GM12891 (cell line): ENCODE data around the gene FAM177B. TPM values are rescaled to one million over a fixed set of nuclear protein-coding genes. Genes with fewer than 3 reads are reported as not detected.

Experiments
- DNase-seq: peaks from one replicate; pipeline ENCODE4 v3.0.0; 2011; ENCODE audit warnings: low spot score; ENCODE audit not compliant: insufficient read length
- FAIRE-seq: peaks from 2 replicates; lab custom pipeline; 2011; peaks lifted over from hg19 to GRCh38; lab: Jason Lieb, UNC
- PAX5 ChIP-seq: IDR thresholded peaks from 2 replicates; pipeline ENCODE4 v1.6.1; 2011; ENCODE audit warnings: low read length, moderate library complexity, mild to moderate bottlenecking; ENCODE audit not compliant: insufficient read depth, severe bottlenecking
- POLR2A ChIP-seq: IDR thresholded peaks from 2 replicates; pipeline ENCODE4 v1.6.1; 2011; ENCODE audit warnings: low read depth, low read length, control low read depth
- POLR2AphosphoS5 ChIP-seq: IDR thresholded peaks from 2 replicates; pipeline ENCODE4 v1.6.1; 2011; ENCODE audit warnings: low read depth, low read length, control low read depth
- POU2F2 ChIP-seq: IDR thresholded peaks from 2 replicates; pipeline ENCODE4 v1.6.1; 2011; ENCODE audit warnings: low read depth, mild to moderate bottlenecking, control low read depth, low read length, moderate library complexity
- SPI1 ChIP-seq: IDR thresholded peaks from 2 replicates; pipeline ENCODE4 v1.6.1; 2011; ENCODE audit warnings: low read depth, low read length, control low read depth
- TAF1 ChIP-seq: IDR thresholded peaks from 2 replicates; pipeline ENCODE4 v1.6.1; 2011; ENCODE audit warnings: low read depth, low read length, control low read depth
- polyA plus RNA-seq: library from polyadenylated mRNA; unstranded; fragments of >200 nt; gene quantifications from one replicate; pipeline ENCODE4 v1.2.1, GENCODE V29; 2012; ENCODE audit warnings: low read depth, missing spikeins, inconsistent platforms; ENCODE audit not compliant: missing spikeins

The FAM177B gene
- polyA plus RNA-seq: not detected

DNA sequence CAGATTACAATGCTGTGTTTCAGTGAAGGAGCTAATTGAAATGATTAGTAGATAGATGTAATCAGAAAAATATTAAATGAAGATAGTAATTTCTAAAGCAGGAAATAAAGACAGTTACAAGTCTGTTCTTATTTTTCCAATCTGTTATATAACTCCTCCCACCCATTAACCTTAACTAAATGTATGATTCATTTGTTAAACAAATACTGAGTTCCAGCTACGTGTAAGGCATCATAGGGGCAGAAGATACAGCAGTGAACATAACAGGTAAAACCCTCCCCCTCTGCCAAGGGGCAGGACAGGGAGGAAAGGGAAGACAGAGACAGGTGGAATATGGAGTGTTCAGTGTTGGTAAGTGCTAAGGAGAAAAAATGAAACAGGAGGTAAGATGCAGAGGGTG, at the start of gene FAM177B:
Gene FAM177B, plus strand, starts transcription at position 231 of the 400 bp plus-strand sequence. CDS start 9,344 bp downstream, outside the sequence.
- DNase-seq (no peak), FAIRE-seq (no peak)
- no peak for TF ChIP-seq SPI1
- no peak for TF ChIP-seq POLR2A

DNA sequence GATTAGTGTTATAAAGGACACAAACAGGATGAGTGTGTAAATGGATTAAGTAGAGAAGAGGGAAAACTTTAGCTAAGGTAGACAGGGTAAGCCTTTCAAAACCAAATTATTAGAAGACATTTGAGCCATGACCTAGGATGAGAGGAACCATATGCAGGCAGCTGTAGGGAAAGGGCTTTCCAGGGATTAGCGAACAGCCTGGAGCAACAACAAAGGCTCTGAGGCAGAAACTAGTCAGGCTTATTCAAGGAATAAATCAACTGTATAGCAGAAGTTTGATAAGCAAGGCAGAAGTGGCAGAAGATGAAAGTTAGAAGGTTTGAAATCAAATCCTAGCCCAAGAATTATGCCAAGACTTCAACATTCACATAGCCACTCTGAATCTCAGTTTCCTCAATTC, 46.0 kb upstream of the FAM177B start:
- DNase-seq (no peak), FAIRE-seq (no peak)
- TF ChIP-seq POLR2AphosphoS5 (no peak), SPI1 (no peak), POU2F2 (no peak), PAX5 (no peak), TAF1 (no peak), POLR2A (no peak)

DNA sequence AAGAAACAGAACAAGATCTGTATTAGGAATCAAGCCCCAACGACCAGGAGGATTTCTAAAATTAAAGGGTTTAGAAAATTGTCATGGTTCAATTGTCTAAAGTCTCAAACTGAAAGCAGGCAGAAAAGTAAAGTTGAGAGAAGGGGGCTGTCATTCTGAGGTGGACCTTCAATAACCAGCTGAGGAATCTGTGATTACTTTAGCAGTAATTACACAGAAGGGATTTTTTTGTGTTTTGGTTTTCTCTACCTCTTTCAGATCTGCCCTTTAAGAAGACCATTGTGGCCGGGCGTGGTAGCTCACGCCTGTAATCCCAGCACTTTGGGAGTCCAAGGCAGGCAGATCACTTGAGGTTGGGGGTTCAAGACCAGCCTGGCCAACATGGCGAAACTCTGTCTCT, 42.1 kb upstream of the FAM177B start:
- DNase-seq: no peak
- no peak for TF ChIP-seq PAX5
- TF ChIP-seq POU2F2: no peak
- no peak for TF ChIP-seq SPI1
- no peak for TF ChIP-seq TAF1
- no peak for TF ChIP-seq POLR2AphosphoS5
- no peak for TF ChIP-seq POLR2A
- FAIRE-seq: no peak

DNA sequence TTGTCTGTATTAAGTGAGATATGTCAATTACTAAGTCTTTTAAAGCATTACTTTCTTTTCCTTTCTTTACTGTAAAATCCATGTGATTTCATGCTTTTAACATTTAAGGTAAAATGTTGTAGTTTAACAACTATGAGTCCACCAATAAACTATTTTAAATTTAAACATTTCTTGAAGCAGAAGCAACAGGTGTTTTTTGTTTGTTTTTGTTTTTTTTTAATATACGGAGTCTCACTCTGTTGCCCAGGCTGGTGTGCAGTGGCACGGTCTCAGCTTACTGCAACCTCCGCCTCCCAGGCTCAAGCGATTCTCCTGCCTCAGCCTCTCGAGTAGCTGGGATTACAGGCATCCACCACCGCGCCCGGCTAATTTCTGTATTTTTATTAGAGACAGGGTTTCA, 40.3 kb upstream of the FAM177B start:
- no peak for TF ChIP-seq PAX5
- TF ChIP-seq TAF1: no peak
- TF ChIP-seq POU2F2: no peak
- no peak for TF ChIP-seq POLR2A
- no peak for TF ChIP-seq POLR2AphosphoS5
- no peak for TF ChIP-seq SPI1
- FAIRE-seq: no peak
- no peak for DNase-seq

DNA sequence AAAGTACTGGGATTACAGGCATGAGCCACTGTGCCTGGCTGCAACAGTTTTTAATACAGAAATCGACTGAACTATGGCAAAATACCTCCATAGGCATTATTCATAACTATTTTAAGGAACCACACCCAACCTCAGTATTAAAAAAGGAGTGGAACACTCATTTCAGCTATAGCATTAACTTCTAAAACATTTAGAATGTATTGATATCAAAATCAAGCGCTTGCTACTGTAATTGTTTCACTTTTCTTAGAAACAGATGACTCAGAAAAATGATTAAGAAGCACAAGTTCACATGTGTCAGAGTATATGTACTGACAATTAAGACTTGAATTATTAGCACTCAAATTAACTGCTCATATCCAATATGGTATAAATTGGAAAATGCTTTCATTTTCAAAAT, 39.8 kb upstream of the FAM177B start:
- no peak for DNase-seq
- no peak for FAIRE-seq
- TF ChIP-seq TAF1: no peak
- no peak for TF ChIP-seq PAX5
- no peak for TF ChIP-seq POLR2A
- TF ChIP-seq POLR2AphosphoS5: no peak
- no peak for TF ChIP-seq POU2F2
- no peak for TF ChIP-seq SPI1

DNA sequence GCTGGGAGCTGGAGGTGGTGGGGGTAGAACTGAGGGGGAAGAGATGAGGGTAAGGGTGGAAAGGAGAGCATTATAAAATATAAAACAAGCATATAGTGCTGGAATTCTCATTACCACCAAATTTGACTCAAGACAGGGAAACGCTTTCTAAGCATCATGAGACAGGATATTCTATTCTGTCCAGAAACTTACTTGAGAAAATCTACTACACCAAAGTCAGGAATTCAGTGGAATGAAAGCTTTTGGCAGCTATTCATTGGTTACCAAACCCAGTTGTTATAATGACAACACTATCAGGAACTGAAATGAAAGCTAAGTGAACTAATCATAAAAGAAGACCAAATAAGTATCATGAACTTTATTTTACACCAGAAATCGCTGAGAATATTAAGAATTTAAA, 39.2 kb upstream of the FAM177B start:
- TF ChIP-seq POU2F2 (no peak), POLR2A (no peak), POLR2AphosphoS5 (no peak), SPI1 (no peak), PAX5 (no peak), TAF1 (no peak)
- no peak for DNase-seq
- no peak for FAIRE-seq

DNA sequence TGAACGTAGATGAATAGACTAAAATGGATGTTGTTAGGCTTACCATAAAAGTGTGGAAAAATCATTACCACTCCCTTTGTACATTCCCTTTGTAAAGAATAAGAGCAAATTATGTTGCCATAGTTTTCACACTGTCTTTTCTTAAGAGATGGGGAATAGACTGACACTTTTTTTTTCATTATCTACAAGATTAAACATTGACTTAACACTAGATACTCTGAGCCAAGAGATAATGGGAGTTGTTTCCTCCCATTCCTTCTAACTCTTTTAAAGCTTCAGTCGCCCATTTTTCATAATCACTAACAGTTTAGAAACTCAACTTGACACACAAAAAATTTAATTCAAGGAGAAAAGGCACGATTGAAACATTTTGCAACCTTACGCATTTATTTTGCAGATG, 34.8 kb upstream of the FAM177B start:
- DNase-seq: no peak
- TF ChIP-seq POU2F2 (no peak), PAX5 (no peak), SPI1 (no peak), TAF1 (no peak), POLR2AphosphoS5 (no peak)
- FAIRE-seq: no peak

DNA sequence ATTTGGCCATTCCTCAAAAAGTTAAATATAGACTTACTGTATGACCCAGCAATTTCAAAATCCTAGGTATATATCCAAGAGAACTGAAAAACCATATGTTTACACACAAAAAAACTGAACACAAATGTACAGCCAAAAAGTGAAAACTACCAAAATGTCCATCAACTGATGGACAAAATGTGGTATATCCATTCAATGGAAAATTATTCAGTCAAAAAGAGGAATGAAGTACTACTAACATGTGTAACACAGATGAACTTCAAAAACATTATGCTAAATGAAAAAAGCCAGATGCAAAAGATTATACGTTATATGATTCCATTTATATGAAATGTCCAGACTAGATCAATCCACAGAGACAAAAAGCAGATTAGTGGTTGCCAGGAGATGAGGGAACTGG, 32.7 kb upstream of the FAM177B start:
- FAIRE-seq (no peak), DNase-seq (no peak)
- no peak for TF ChIP-seq POLR2AphosphoS5
- no peak for TF ChIP-seq POU2F2
- TF ChIP-seq SPI1: no peak
- no peak for TF ChIP-seq PAX5
- no peak for TF ChIP-seq TAF1
- no peak for TF ChIP-seq POLR2A

DNA sequence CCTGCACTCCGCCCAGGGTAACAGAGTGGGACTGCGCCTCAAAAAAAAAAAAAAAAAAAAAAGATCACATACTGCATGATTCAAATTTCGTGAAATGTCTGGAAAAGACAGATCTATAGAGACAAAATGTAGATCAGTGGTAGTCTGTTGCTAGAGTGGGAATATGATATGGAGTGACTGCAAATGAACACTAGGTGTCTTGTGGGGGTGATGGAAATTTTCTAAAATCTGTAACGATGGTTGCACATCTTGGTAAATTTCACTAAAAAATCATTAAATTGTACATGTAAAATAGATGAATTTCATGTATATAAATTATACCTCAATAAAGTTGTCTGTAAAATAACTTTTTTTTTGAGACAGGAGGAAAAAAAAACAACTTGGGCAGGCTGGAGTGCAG, 30.2 kb upstream of the FAM177B start:
- no peak for TF ChIP-seq SPI1
- no peak for TF ChIP-seq TAF1
- FAIRE-seq (no peak), DNase-seq (no peak)

DNA sequence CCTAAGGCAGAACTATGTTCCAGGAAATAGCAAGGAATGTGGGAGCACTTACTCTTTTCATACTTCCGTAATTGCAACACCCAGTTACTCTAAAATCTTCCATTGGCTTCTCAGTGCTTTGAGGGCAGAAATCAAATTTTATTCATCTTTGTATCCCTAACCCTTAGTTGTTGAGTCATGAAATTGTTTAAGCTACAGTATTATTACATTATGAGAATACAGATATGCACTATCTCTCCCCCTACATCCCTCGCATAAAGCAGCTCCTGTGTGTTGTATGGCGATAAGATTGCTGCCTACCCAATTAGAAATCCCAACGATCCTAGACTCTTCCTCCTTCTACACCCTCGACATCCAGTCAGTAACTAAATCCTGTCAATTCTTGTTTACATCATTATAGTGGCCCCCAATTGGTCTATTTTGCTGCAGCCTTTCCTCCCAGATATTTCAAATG, 27.3 kb upstream of the FAM177B start:
- no peak for DNase-seq
- no peak for TF ChIP-seq SPI1
- FAIRE-seq: no peak

DNA sequence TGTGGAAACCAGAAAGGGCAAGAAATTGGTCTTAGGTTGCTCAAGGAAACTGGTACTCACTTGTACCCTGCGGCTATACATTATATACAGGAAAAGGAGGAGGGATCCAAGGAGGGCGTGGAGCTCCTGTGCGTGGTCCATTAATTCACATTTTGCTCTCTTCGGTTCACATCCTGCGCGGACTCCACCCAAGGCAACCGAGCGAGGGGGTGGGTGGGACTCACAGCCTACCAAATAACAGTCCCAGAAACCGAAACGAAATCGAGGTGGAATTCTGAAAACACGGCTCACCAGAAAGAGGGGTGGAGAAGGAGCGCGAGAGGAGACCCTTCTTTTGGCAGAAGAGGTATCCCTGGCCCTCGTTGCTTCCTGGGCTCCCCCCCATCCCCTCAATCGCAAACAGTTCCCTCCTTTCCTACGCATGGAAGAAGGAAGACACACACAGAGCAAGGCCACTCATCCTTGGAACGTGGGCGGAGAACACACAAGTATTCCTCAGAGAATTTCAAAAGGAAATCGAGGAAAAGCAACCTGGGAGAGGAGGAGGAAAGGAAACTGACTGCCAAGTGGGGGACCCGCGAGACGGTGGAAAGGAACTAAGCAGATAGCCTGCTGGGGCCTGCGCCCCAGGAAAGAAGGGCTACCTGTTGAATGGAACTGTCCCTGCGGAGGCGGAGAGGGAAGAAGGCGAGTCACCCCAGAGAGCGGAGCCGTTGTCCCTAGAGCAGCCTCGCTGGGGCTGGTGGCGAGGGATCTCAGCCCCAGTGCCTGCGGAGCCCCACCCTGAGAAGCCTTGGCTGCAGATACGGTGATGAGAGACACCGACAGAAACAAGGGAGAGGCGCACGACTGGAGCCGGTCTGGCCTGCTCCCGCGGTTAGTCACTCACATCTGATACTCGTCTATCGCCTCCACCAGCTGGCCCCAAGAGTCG, 25.4 kb upstream of the FAM177B start:
- DNase-seq (peak; percentile 26), FAIRE-seq (peak; percentile 76)
- no peak for TF ChIP-seq PAX5
- no peak for TF ChIP-seq POLR2A
- 0 out of 2 replicates have a peak, but pooled peaks have one; percentile 21 for TF ChIP-seq POU2F2
- TF ChIP-seq SPI1: no peak
- TF ChIP-seq POLR2AphosphoS5: no peak
